Measurements from ENCODE around the gene TBL3. TPM values are rescaled to one million over a fixed set of nuclear protein-coding genes. Genes with fewer than 3 reads are reported as not detected.
A peak's percentile ranks its signal among the peaks of the same experiment; 100 is the strongest.

TBL3 gene
- total RNA-seq, 4 donors from 2014 or later = 4.1 to 46.6 (median 27.4) TPM

- TF ChIP-seq, protein P1, sequence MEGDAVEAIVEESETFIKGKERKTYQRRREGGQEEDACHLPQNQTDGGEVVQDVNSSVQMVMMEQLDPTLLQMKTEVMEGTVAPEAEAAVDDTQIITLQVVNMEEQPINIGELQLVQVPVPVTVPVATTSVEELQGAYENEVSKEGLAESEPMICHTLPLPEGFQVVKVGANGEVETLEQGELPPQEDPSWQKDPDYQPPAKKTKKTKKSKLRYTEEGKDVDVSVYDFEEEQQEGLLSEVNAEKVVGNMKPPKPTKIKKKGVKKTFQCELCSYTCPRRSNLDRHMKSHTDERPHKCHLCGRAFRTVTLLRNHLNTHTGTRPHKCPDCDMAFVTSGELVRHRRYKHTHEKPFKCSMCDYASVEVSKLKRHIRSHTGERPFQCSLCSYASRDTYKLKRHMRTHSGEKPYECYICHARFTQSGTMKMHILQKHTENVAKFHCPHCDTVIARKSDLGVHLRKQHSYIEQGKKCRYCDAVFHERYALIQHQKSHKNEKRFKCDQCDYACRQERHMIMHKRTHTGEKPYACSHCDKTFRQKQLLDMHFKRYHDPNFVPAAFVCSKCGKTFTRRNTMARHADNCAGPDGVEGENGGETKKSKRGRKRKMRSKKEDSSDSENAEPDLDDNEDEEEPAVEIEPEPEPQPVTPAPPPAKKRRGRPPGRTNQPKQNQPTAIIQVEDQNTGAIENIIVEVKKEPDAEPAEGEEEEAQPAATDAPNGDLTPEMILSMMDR (IDR thresholded peaks at IDR 0.05) = no peak
- TF ChIP-seq POLR2A (IDR thresholded peaks at IDR 0.05) = no peak
- no peak for DNase-seq
- H3K36me3 ChIP-seq = no peaks in the 10 kb centered on the region
- H3K4me3 ChIP-seq = no peak overlapping the region
- H3K27ac ChIP-seq = no peak overlapping the region
- H3K9me3 ChIP-seq = no peaks in the 10 kb centered on the region
- peaks cover 0 to 8% of the 10 kb centered on the region in 2 donors for H3K4me1 ChIP-seq
- intact Hi-C loops (cut with DNase I; ENCODE audit: low total_unique reads) = no loop called here
- peaks cover 0 to 14% of the 10 kb centered on the region in 2 donors for H3K27me3 ChIP-seq
These were observed 10.2 kb downstream of the TBL3 start for GRCh38 chr16:1982013-1982433.

DNA sequence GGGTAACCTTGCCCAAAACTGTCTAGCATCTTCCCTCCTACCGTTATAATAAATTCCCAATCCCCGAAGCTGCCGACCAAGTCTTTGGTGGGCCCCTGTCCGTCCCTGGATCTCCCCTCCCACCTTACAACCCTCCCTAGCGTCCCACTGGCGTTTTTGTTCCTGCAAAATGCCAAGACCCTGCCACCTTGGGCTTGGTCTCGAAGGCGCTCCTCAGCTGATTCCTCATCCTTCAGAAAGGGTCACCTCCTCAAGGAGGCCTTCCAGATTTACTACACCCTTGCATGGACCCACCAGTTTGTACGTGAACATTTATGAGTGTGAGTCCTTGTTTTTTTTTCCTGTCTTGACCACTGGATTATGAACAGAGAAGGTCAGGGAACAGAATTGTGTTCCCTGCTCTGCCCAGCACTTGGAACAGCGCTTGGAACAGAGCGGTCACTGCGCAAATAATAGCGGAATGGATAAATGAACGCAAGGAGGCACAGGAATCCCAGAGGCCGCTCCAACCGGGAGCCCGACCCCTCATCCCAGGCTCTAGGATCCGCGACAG is 11.2 kb downstream of the TBL3 start:
- no peak for DNase-seq
- no peaks in the 10 kb centered on the region for H3K36me3 ChIP-seq
- TF ChIP-seq POLR2A (IDR thresholded peaks at IDR 0.05) = no peak
- TF ChIP-seq, protein P1 (IDR thresholded peaks at IDR 0.05) = peak in 1 of 4 experiments; percentile 1
- intact Hi-C loops (cut with DNase I; ENCODE audit: low total_unique reads) = no loop called here
- H3K4me3 ChIP-seq = peak overlapping the region; percentile 45 to 57
- no peaks in the 10 kb centered on the region for H3K9me3 ChIP-seq
- H3K27me3 ChIP-seq = peaks cover 0 to 14% of the 10 kb centered on the region in 2 donors
- peak overlapping the region in 1 of 2 donors; percentile 56 for H3K27ac ChIP-seq
- peaks cover 0 to 8% of the 10 kb centered on the region in 2 donors for H3K4me1 ChIP-seq

GRCh38 chr16:1983544-1984346 is 11.9 kb downstream of the TBL3 start, which contains the start of gene GFER:
TSS of gene GFER (plus strand) at chr16:1984193. CDS start at chr16:1984219, 26 bp downstream.
- peaks cover 0 to 8% of the 10 kb centered on the region in 2 donors for H3K4me1 ChIP-seq
- no peaks in the 10 kb centered on the region for H3K9me3 ChIP-seq
- intact Hi-C loops (cut with DNase I; ENCODE audit: low total_unique reads) = no loop called here
- H3K27ac ChIP-seq = peak within 1 kb of the TSS; percentile 56 to 61
- peaks cover 0 to 14% of the 10 kb centered on the region in 2 donors for H3K27me3 ChIP-seq
- TF ChIP-seq, protein P1 (IDR thresholded peaks at IDR 0.05) = peak; percentile 20 to 44 (median 31)
- peak in 1 of 2 donors; percentile 59 for TF ChIP-seq POLR2A (IDR thresholded peaks at IDR 0.05)
- peak; percentile 84 to 91 for DNase-seq
- H3K4me3 ChIP-seq = peak within 1 kb of the TSS; percentile 45 to 57
- no peaks in the 10 kb centered on the region for H3K36me3 ChIP-seq

GRCh38 chr16:1984347-1985225 is 12.7 kb downstream of the TBL3 start:
- no peaks in the 10 kb centered on the region for H3K36me3 ChIP-seq
- no peak for TF ChIP-seq POLR2A (IDR thresholded peaks at IDR 0.05)
- TF ChIP-seq, protein P1 (IDR thresholded peaks at IDR 0.05) = no peak
- H3K27ac ChIP-seq = peak overlapping the region; percentile 56 to 61
- peaks cover 4 to 14% of the 10 kb centered on the region in 2 donors for H3K27me3 ChIP-seq
- intact Hi-C loops (cut with DNase I; ENCODE audit: low total_unique reads) = no loop called here
- H3K4me1 ChIP-seq = peaks cover 0 to 8% of the 10 kb centered on the region in 2 donors
- no peak for DNase-seq
- H3K9me3 ChIP-seq = no peaks in the 10 kb centered on the region
- H3K4me3 ChIP-seq = peak overlapping the region; percentile 45 to 57

All from uterus (tissue), 4 donors.